ENCODE results near the gene GMIP. TPM values are rescaled to one million over a fixed set of nuclear protein-coding genes. Genes with fewer than 3 reads are reported as not detected.

The GMIP gene
- total RNA-seq, 3 donors from 2014 or later (not counting 1 experiment from before 2014, with no cell fraction given): 134 to 188 (median 150) TPM

DNA sequence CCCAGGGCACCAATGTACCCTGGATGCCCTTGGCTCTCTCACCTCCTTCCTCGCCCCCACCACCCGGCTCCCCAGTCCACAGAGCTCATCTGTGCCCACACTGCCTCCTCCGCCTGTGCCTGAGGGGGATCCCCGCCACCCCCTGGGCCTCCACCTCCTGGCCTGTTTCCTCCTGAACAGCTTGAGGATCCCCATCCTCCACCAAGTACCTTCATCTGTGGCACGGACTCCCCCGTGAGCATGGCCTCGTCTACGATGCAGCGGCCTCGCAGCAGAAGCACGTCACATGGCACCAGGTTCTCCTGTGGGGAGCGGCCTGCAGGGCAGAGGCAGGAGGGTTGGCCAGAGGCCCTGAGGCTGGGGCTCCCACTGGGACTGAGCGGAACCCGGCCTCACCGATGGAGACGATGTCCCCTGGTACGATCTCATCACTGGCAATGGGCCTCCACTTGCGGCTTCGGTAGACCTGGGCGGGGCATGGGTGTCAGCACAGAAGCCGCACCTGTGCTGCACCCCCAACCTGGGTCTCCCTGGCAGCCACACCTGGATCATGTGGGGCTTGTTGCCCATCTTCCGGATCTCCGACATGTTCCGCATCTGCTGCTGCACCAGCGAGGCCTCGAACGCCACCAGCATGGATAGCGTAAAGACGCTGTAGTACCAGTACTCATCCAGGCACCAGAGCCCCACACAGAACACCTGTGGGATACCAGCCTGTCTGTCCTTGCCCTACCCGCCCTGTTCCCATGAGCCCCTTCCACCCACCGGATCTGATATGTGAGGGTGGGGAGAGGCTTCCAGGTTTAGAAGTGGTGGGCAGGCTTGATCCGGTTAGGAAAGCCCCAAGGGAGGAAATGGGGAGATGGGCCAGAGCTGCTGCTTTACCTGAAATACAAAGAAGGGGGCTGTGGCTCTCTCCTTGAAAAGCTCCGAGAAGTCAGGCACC, 13.3 kb upstream of the GMIP start:
- TF ChIP-seq, protein P1, sequence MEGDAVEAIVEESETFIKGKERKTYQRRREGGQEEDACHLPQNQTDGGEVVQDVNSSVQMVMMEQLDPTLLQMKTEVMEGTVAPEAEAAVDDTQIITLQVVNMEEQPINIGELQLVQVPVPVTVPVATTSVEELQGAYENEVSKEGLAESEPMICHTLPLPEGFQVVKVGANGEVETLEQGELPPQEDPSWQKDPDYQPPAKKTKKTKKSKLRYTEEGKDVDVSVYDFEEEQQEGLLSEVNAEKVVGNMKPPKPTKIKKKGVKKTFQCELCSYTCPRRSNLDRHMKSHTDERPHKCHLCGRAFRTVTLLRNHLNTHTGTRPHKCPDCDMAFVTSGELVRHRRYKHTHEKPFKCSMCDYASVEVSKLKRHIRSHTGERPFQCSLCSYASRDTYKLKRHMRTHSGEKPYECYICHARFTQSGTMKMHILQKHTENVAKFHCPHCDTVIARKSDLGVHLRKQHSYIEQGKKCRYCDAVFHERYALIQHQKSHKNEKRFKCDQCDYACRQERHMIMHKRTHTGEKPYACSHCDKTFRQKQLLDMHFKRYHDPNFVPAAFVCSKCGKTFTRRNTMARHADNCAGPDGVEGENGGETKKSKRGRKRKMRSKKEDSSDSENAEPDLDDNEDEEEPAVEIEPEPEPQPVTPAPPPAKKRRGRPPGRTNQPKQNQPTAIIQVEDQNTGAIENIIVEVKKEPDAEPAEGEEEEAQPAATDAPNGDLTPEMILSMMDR (IDR thresholded peaks at IDR 0.05): no peak
- Histone ChIP-seq H3K4me1 (ENCODE audit: control insufficient read depth, insufficient read depth, low read length) (peaks cover 8% of the 10 kb centered on the region), H3K4me3 (ENCODE audit: low read length) (no peak overlapping the region), H3K27ac (ENCODE audit: low read length) (no peak overlapping the region), H3K9me3 (ENCODE audit: control insufficient read depth, insufficient read depth, low read length) (no peaks in the 10 kb centered on the region), H3K36me3 (ENCODE audit: control insufficient read depth, insufficient read depth, low read length) (peaks cover 79% of the 10 kb centered on the region), H3K27me3 (ENCODE audit: control insufficient read depth, insufficient read depth, low read length) (no peaks in the 10 kb centered on the region)
- Mint-ChIP-seq H3K27ac (no peak overlapping the region), H3K4me3 (no peak overlapping the region), H3K9me3 (no peaks in the 10 kb centered on the region), H3K27me3 (ENCODE audit: low read depth in 2 of 2) (no peaks in the 10 kb centered on the region), H3K4me1 (peaks cover 9 to 15% of the 10 kb centered on the region in 2 donors), H3K36me3 (no peaks in the 10 kb centered on the region)
- 97% methylated on average over 33 of the region's 33 CpGs for WGBS (ENCODE audit: insufficient coverage)
- no peak for ATAC-seq
- DNase-seq: no peak
- intact Hi-C loops (cut with micrococcal nuclease): no loop called here

DNA sequence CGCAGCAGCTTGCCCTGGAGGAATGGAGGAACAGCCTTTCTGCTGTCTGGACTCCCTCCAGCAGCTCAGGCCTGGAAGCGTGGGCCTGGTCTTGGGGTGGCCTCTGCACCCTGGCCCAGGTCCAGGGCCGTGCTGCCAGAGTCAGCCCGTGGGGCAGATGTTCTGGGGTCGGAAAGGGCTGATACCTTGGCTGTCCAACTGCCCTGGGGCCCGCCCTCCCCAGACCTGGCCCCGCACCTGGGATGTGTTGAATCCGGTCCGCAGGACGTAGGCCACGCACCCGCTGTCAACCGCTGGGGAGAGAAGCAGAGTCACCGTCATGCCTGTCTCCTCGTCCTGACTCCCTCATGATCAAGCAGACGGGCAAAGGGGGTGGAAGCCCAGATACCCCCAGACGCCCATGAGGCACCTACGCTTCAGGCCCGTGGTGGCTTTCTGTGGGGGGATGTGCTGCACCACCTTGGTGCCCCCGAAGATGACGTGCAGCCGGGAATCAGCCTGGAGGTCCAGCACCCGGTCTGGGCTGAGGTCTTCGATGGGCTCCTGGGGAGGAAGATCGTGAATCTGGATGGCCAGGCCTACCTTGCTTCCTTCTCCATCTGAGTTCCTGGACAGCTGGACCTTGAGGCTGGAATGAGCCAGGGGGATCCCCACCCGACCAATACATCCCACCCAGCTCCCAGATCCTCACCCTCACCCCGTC, 12.3 kb upstream of the GMIP start:
- Mint-ChIP-seq H3K4me1 (peaks cover under 1 to 6% of the 10 kb centered on the region in 2 donors), H3K4me3 (no peak overlapping the region), H3K27me3 (ENCODE audit: low read depth in 2 of 2) (no peaks in the 10 kb centered on the region), H3K36me3 (no peaks in the 10 kb centered on the region), H3K27ac (no peak overlapping the region), H3K9me3 (no peaks in the 10 kb centered on the region)
- intact Hi-C loops (cut with micrococcal nuclease): no loop called here
- Histone ChIP-seq H3K4me3 (ENCODE audit: low read length) (no peak overlapping the region), H3K27me3 (ENCODE audit: control insufficient read depth, insufficient read depth, low read length) (no peaks in the 10 kb centered on the region), H3K27ac (ENCODE audit: low read length) (no peak overlapping the region), H3K9me3 (ENCODE audit: control insufficient read depth, insufficient read depth, low read length) (no peaks in the 10 kb centered on the region), H3K4me1 (ENCODE audit: control insufficient read depth, insufficient read depth, low read length) (no peaks in the 10 kb centered on the region), H3K36me3 (ENCODE audit: control insufficient read depth, insufficient read depth, low read length) (peaks cover 88% of the 10 kb centered on the region)
- ATAC-seq: no peak
- WGBS (ENCODE audit: insufficient coverage): 98% methylated on average over 27 of the region's 27 CpGs
- no peak for DNase-seq
- TF ChIP-seq, protein P1 (IDR thresholded peaks at IDR 0.05): no peak

GRCh38 chr19:19655051-19655594, 11.7 kb upstream of the GMIP start:
- Mint-ChIP-seq H3K27me3 (ENCODE audit: low read depth in 2 of 2) (no peaks in the 10 kb centered on the region), H3K9me3 (no peaks in the 10 kb centered on the region), H3K4me3 (no peak overlapping the region), H3K27ac (no peak overlapping the region), H3K4me1 (peaks cover 0 to 9% of the 10 kb centered on the region in 2 donors), H3K36me3 (no peaks in the 10 kb centered on the region)
- Histone ChIP-seq H3K27ac (ENCODE audit: low read length) (no peak overlapping the region), H3K9me3 (ENCODE audit: control insufficient read depth, insufficient read depth, low read length) (no peaks in the 10 kb centered on the region), H3K4me1 (ENCODE audit: control insufficient read depth, insufficient read depth, low read length) (no peaks in the 10 kb centered on the region), H3K4me3 (ENCODE audit: low read length) (no peak overlapping the region), H3K27me3 (ENCODE audit: control insufficient read depth, insufficient read depth, low read length) (no peaks in the 10 kb centered on the region), H3K36me3 (ENCODE audit: control insufficient read depth, insufficient read depth, low read length) (peaks cover 89% of the 10 kb centered on the region)
- ATAC-seq: no peak
- DNase-seq: no peak
- TF ChIP-seq, protein P1 (IDR thresholded peaks at IDR 0.05): no peak
- WGBS (ENCODE audit: insufficient coverage): 97% methylated on average over 22 of the region's 22 CpGs
- intact Hi-C loops (cut with micrococcal nuclease): no loop called here

Measured in natural killer cell (primary cell).